HepG2 (cell line): Measurements from ENCODE around the gene MLXIPL. TPM values are rescaled to one million over a fixed set of nuclear protein-coding genes. Genes with fewer than 3 reads are reported as not detected.
A peak's percentile ranks its signal among the peaks of the same experiment; 100 is the strongest.

Experiments
- BRD4 ChIP-seq: sonication (generic); formaldehyde crosslinking; IDR thresholded peaks from 2 replicates; pipeline ENCODE4 v1.4.0; 2020; ENCODE audit warnings: missing genetic modification reagents
- ELF1 ChIP-seq: sonication (generic); formaldehyde crosslinking; IDR thresholded peaks from 2 replicates; pipeline ENCODE4 v1.4.0; 2020; ENCODE audit warnings: missing genetic modification reagents
- HES4 ChIP-seq: sonication (generic); formaldehyde crosslinking; IDR thresholded peaks from 2 replicates; pipeline ENCODE4 v1.9.0; 2021; ENCODE audit warnings: mild to moderate bottlenecking, missing genetic modification reagents, borderline replicate concordance
- NFKB2 ChIP-seq: sonication (generic); formaldehyde crosslinking; IDR thresholded peaks from 2 replicates; pipeline ENCODE4 v1.4.0; 2020; ENCODE audit warnings: missing genetic modification reagents, borderline replicate concordance
- REPIN1 ChIP-seq: sonication (generic); formaldehyde crosslinking; IDR thresholded peaks from 2 replicates; pipeline ENCODE4 v1.8.0; 2022; ENCODE audit warnings: missing genetic modification reagents, low read depth, mild to moderate bottlenecking, borderline replicate concordance
- SP2 ChIP-seq: sonication (generic); formaldehyde crosslinking; IDR thresholded peaks from 2 replicates; pipeline ENCODE4 v1.5.1; 2020; ENCODE audit warnings: mild to moderate bottlenecking, missing genetic modification reagents
- ZNF263 ChIP-seq: sonication (generic); formaldehyde crosslinking; IDR thresholded peaks from 2 replicates; pipeline ENCODE4 v1.4.0; 2020; ENCODE audit warnings: missing genetic modification reagents
- ZNF274 ChIP-seq: sonication (generic); formaldehyde crosslinking; IDR thresholded peaks from 2 replicates; pipeline ENCODE4 v1.5.1; 2020; ENCODE audit warnings: mild to moderate bottlenecking, missing genetic modification reagents
- ZNF331 ChIP-seq: sonication (generic); formaldehyde crosslinking; IDR thresholded peaks from 2 replicates; pipeline ENCODE4 v1.4.0; 2020; ENCODE audit warnings: missing genetic modification reagents
- ZNF33B ChIP-seq: sonication (generic); formaldehyde crosslinking; IDR thresholded peaks from 2 replicates; pipeline ENCODE4 v1.5.1; 2020; ENCODE audit warnings: mild to moderate bottlenecking, missing genetic modification reagents
- ZNF550 ChIP-seq: sonication (generic); formaldehyde crosslinking; IDR thresholded peaks from 2 replicates; pipeline ENCODE4 v1.4.0; 2020; ENCODE audit warnings: mild to moderate bottlenecking, missing genetic modification reagents, borderline replicate concordance
- polyA plus RNA-seq, 8 experiments: library from polyadenylated mRNA; depleted of rRNA in 3 of 8; stranded (reverse) in 7 of 8; unstranded in 1 of 8; fragments of >200 nt; fragmentation: Illumina TruSeq in 4 of 8; extraction: Trizol in 4 of 8; gene quantifications; 2 replicates each; pipeline versions ENCODE4 v1.2.1 to v1.2.3, GENCODE V29; 2011 to 2016; ENCODE audit warnings: low read depth in 4 of 8, missing spikeins in 1 of 8, mixed read lengths in 1 of 8; ENCODE audit not compliant: insufficient read depth in 1 of 8
- total RNA-seq, 5 experiments: library from RNA; depleted of rRNA; stranded (reverse); fragments of >200 nt; fragmentation: Illumina TruSeq; extraction: Trizol; gene quantifications; 2 replicates each; pipeline ENCODE4 v1.2.3, GENCODE V29; 2016; ENCODE audit warnings: low read depth in 1 of 5
- TF ChIP-seq, protein P1 (sequence below): sonication (generic); formaldehyde crosslinking; IDR thresholded peaks from 2 replicates; pipeline ENCODE4 v1.4.0; 2020; ENCODE audit warnings: missing genetic modification reagents, borderline replicate concordance
- TF ChIP-seq, protein P2 (sequence below): IDR thresholded peaks from 2 replicates; pipeline ENCODE4 v1.6.1; 2012; ENCODE audit warnings: inconsistent platforms
- TF ChIP-seq, protein P3 (sequence below): sonication (generic); formaldehyde crosslinking; IDR thresholded peaks from 2 replicates; pipeline ENCODE4 v1.8.0; 2022; ENCODE audit warnings: missing genetic modification reagents, mild to moderate bottlenecking, moderate library complexity, borderline replicate concordance
- TF ChIP-seq, protein P4 (sequence below): sonication (generic); formaldehyde crosslinking; IDR thresholded peaks from 2 replicates; pipeline ENCODE4 v1.5.1; 2020; ENCODE audit warnings: mild to moderate bottlenecking, moderate library complexity, missing genetic modification reagents
- TF ChIP-seq, protein P5 (sequence below): sonication (generic); formaldehyde crosslinking; IDR thresholded peaks from 2 replicates; pipeline ENCODE4 v1.4.0; 2020; ENCODE audit warnings: missing genetic modification reagents

MLXIPL gene
- total and polyA plus RNA-seq, 2 of the 13 experiments (the other 11 are each of a cell fraction or from before 2014, with no cell fraction given), result 51.6 to 60.1 TPM

DNA sequence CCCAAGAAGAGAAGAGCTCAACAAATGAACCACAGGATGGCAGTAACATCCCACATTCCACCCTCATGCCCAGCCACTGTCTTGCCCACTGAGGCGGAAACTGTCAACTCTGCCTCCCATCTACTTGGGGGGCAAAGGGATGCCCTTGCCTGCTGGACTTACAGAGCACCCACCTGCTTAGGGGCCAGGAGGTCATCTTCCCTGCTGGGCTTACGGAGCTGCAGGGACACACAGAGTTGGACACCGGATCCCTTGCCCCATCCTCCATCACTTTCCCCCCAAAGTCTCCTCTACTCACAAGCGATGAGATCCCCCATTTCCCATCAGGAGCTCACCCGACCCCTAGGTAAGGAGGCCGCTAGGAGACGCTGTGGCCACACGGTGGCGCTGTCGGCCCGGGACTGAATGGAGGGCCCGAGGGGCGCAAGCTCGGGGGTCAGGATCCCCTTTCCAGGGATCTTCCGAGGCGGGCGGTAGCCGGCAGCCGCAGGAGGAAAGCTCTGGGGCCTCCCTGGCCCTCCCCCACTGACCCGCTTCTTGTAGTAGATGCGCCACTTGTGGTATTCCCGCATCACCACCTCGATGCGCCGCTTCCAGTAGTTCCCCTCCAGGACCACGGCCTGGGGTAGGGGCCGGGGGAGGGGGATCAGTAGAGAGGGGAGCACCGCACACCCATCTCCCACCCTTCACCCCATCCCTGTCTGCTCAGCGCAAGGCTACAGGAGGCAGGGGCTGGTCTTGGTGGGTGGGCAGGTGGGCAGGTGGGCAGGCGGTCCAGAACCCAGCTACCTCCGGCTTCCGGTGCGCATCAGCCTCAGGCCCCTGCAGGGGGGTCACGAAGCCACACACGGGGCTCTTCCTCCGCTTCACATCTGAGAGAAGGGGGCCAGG, 17.3 kb downstream of the MLXIPL start (continued):
- TF ChIP-seq, protein P1, sequence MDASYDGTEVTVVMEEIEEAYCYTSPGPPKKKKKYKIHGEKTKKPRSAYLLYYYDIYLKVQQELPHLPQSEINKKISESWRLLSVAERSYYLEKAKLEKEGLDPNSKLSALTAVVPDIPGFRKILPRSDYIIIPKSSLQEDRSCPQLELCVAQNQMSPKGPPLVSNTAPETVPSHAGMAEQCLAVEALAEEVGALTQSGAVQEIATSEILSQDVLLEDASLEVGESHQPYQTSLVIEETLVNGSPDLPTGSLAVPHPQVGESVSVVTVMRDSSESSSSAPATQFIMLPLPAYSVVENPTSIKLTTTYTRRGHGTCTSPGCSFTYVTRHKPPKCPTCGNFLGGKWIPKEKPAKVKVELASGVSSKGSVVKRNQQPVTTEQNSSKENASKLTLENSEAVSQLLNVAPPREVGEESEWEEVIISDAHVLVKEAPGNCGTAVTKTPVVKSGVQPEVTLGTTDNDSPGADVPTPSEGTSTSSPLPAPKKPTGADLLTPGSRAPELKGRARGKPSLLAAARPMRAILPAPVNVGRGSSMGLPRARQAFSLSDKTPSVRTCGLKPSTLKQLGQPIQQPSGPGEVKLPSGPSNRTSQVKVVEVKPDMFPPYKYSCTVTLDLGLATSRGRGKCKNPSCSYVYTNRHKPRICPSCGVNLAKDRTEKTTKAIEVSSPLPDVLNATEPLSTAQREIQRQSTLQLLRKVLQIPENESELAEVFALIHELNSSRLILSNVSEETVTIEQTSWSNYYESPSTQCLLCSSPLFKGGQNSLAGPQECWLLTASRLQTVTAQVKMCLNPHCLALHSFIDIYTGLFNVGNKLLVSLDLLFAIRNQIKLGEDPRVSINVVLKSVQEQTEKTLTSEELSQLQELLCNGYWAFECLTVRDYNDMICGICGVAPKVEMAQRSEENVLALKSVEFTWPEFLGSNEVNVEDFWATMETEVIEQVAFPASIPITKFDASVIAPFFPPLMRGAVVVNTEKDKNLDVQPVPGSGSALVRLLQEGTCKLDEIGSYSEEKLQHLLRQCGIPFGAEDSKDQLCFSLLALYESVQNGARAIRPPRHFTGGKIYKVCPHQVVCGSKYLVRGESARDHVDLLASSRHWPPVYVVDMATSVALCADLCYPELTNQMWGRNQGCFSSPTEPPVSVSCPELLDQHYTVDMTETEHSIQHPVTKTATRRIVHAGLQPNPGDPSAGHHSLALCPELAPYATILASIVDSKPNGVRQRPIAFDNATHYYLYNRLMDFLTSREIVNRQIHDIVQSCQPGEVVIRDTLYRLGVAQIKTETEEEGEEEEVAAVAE (CRISPR knock-in tag), result no peak
- TF ChIP-seq ZNF33B (CRISPR knock-in tag) (no peak), ZNF331 (CRISPR knock-in tag) (no peak), ZNF274 (CRISPR knock-in tag) (no peak), ZNF550 (CRISPR knock-in tag) (no peak), BRD4 (CRISPR knock-in tag) (no peak), SP2 (CRISPR knock-in tag) (no peak), ZNF263 (CRISPR knock-in tag) (no peak), HES4 (CRISPR knock-in tag) (no peak), ELF1 (no peak), REPIN1 (CRISPR knock-in tag) (no peak), NFKB2 (CRISPR knock-in tag) (no peak)
- TF ChIP-seq, protein P2, sequence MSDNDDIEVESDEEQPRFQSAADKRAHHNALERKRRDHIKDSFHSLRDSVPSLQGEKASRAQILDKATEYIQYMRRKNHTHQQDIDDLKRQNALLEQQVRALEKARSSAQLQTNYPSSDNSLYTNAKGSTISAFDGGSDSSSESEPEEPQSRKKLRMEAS, result no peak
- TF ChIP-seq, protein P3, sequence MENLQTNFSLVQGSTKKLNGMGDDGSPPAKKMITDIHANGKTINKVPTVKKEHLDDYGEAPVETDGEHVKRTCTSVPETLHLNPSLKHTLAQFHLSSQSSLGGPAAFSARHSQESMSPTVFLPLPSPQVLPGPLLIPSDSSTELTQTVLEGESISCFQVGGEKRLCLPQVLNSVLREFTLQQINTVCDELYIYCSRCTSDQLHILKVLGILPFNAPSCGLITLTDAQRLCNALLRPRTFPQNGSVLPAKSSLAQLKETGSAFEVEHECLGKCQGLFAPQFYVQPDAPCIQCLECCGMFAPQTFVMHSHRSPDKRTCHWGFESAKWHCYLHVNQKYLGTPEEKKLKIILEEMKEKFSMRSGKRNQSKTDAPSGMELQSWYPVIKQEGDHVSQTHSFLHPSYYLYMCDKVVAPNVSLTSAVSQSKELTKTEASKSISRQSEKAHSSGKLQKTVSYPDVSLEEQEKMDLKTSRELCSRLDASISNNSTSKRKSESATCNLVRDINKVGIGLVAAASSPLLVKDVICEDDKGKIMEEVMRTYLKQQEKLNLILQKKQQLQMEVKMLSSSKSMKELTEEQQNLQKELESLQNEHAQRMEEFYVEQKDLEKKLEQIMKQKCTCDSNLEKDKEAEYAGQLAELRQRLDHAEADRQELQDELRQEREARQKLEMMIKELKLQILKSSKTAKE, result no peak
- TF ChIP-seq, protein P4, sequence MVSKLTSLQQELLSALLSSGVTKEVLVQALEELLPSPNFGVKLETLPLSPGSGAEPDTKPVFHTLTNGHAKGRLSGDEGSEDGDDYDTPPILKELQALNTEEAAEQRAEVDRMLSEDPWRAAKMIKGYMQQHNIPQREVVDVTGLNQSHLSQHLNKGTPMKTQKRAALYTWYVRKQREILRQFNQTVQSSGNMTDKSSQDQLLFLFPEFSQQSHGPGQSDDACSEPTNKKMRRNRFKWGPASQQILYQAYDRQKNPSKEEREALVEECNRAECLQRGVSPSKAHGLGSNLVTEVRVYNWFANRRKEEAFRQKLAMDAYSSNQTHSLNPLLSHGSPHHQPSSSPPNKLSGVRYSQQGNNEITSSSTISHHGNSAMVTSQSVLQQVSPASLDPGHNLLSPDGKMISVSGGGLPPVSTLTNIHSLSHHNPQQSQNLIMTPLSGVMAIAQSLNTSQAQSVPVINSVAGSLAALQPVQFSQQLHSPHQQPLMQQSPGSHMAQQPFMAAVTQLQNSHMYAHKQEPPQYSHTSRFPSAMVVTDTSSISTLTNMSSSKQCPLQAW (CRISPR knock-in tag), result 0 out of 2 replicates have a peak, but pooled peaks have one; percentile 39
- TF ChIP-seq, protein P5, sequence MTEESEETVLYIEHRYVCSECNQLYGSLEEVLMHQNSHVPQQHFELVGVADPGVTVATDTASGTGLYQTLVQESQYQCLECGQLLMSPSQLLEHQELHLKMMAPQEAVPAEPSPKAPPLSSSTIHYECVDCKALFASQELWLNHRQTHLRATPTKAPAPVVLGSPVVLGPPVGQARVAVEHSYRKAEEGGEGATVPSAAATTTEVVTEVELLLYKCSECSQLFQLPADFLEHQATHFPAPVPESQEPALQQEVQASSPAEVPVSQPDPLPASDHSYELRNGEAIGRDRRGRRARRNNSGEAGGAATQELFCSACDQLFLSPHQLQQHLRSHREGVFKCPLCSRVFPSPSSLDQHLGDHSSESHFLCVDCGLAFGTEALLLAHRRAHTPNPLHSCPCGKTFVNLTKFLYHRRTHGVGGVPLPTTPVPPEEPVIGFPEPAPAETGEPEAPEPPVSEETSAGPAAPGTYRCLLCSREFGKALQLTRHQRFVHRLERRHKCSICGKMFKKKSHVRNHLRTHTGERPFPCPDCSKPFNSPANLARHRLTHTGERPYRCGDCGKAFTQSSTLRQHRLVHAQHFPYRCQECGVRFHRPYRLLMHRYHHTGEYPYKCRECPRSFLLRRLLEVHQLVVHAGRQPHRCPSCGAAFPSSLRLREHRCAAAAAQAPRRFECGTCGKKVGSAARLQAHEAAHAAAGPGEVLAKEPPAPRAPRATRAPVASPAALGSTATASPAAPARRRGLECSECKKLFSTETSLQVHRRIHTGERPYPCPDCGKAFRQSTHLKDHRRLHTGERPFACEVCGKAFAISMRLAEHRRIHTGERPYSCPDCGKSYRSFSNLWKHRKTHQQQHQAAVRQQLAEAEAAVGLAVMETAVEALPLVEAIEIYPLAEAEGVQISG, result no peak
